Stimulated activated naive CD8-positive, alpha-beta T cell treated with anti-CD3 and anti-CD28 coated beads, Interleukin-15, Interleukin-2, amounts not matched to agents 100 ng/mL and 50 ng/mL, for 24 hours (primary cell): ENCODE results near the gene MLH3.

Source experiments
- H3K27ac Mint-ChIP-seq: one replicate; pipeline ENCODE4 v1.8.0; 2021; ENCODE audit warnings: mild to moderate bottlenecking, mixed read lengths
- H3K27me3 Mint-ChIP-seq: one replicate; pipeline ENCODE4 v1.8.0; 2021; ENCODE audit warnings: mixed read lengths
- H3K36me3 Mint-ChIP-seq: one replicate; pipeline ENCODE4 v1.8.0; 2021; ENCODE audit warnings: low read depth, mixed read lengths
- H3K4me1 Mint-ChIP-seq: one replicate; pipeline ENCODE4 v1.8.0; 2021; ENCODE audit warnings: low read depth, mixed read lengths
- H3K4me3 Mint-ChIP-seq: one replicate; pipeline ENCODE4 v1.8.0; 2021; ENCODE audit warnings: mild to moderate bottlenecking, mixed read lengths
- H3K9me3 Mint-ChIP-seq: one replicate; pipeline ENCODE4 v1.8.0; 2021; ENCODE audit warnings: mixed read lengths

The MLH3 gene

DNA sequence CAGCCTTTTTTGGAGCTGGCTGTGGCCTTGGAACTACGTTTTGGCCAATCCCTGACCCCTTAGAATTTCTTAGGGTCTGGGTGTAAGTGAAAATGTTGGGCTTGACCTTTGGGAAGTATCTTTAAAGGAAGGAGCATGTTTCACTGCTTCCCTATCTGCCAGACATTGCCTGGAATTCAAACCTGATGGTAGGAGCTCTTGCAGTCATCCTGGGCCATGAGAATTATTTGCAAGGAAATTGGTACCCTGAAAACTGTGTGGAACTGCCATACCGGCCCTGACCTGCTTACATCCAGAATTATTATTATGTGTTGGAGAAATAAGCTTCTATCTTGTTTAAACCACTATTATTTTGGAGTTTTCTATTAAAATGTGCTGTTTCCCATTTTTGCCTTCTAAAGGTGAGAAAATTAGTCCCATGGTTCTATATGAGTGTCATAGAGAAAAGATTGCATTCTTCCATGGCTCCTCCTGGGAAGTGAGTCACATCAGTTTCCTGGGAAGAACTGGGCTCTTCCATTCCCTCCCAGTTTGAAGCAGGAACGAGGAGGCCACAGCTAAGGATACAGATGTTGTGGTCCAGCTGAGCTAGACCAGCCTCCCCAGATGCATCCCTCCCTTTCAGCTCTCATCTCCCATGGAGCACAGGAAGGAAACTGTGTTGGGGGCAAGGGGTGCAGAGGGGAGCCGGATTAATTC lies 86.3 kb downstream of the MLH3 start:
- Mint-ChIP-seq H3K4me3 (no peak overlapping the region), H3K36me3 (no peaks in the 10 kb centered on the region), H3K27me3 (peaks cover 6% of the 10 kb centered on the region), H3K9me3 (no peaks in the 10 kb centered on the region), H3K27ac (no peak overlapping the region), H3K4me1 (peaks cover 24% of the 10 kb centered on the region)
